Measurements from ENCODE around the gene HOXB8.

HOXB8 gene

GRCh38 chr17:48644910-48645557 is 29.9 kb upstream of the HOXB8 start:
- Histone ChIP-seq H3K9ac (no peak overlapping the region), H3K36me3 (no peaks in the 10 kb centered on the region), H3K9me3 (0 out of 2 replicates have a peak, but pooled peaks cover 9% of the 10 kb centered on the region), H3K27me3 (peaks cover 100% of the 10 kb centered on the region), H4K20me1 (peaks cover 78% of the 10 kb centered on the region), H3K27ac (no peak overlapping the region), H3K4me3 (no peak overlapping the region), H3K4me1 (peaks cover 13% of the 10 kb centered on the region), H3K4me2 (no peak overlapping the region)
- no peak for TF ChIP-seq Cebpa-rat (IDR thresholded peaks at IDR 0.05)

- no peak for TF ChIP-seq Cebpa-rat (IDR thresholded peaks at IDR 0.05)
- H3K27ac ChIP-seq, result no peak overlapping the region
Observed at GRCh38 chr17:48644159-48644558, 29.1 kb upstream of the HOXB8 start.

GRCh38 chr17:48643697-48644012 is 28.6 kb upstream of the HOXB8 start:
- H3K4me1 ChIP-seq, result peaks cover 13% of the 10 kb centered on the region
- H4K20me1 ChIP-seq, result peaks cover 92% of the 10 kb centered on the region
- TF ChIP-seq Cebpa-rat (IDR thresholded peaks at IDR 0.05), result no peak
- H3K27me3 ChIP-seq, result peaks cover 100% of the 10 kb centered on the region
- H3K9ac ChIP-seq, result no peak overlapping the region
- H3K36me3 ChIP-seq, result no peaks in the 10 kb centered on the region
- H3K4me3 ChIP-seq, result no peak overlapping the region
- H3K27ac ChIP-seq, result no peak overlapping the region
- H3K4me2 ChIP-seq, result no peak overlapping the region
- H3K9me3 ChIP-seq, result 0 out of 2 replicates have a peak, but pooled peaks cover 9% of the 10 kb centered on the region

More at GRCh38 chr17:48644159-48644558, 29.1 kb upstream of the HOXB8 start:
- 0 out of 2 replicates have a peak, but pooled peaks cover 9% of the 10 kb centered on the region for H3K9me3 ChIP-seq
- H3K4me1 ChIP-seq, result peaks cover 13% of the 10 kb centered on the region
- no peak overlapping the region for H3K9ac ChIP-seq
- H3K36me3 ChIP-seq, result no peaks in the 10 kb centered on the region
- peaks cover 100% of the 10 kb centered on the region for H3K27me3 ChIP-seq
- peaks cover 87% of the 10 kb centered on the region for H4K20me1 ChIP-seq
- H3K4me2 ChIP-seq, result no peak overlapping the region
- no peak overlapping the region for H3K4me3 ChIP-seq

GRCh38 chr17:48642843-48643696 is 28.0 kb upstream of the HOXB8 start:
- Histone ChIP-seq H3K4me1 (peaks cover 13% of the 10 kb centered on the region), H4K20me1 (peaks cover 94% of the 10 kb centered on the region), H3K4me2 (no peak overlapping the region), H3K27ac (no peak overlapping the region), H3K9me3 (0 out of 2 replicates have a peak, but pooled peaks cover 9% of the 10 kb centered on the region), H3K36me3 (no peaks in the 10 kb centered on the region), H3K4me3 (no peak overlapping the region), H3K27me3 (peaks cover 100% of the 10 kb centered on the region), H3K9ac (no peak overlapping the region)
- TF ChIP-seq Cebpa-rat (IDR thresholded peaks at IDR 0.05), result no peak

GRCh38 chr17:48642059-48642842 is 27.2 kb upstream of the HOXB8 start:
- no peak for TF ChIP-seq Cebpa-rat (IDR thresholded peaks at IDR 0.05)
- Histone ChIP-seq H3K36me3 (no peaks in the 10 kb centered on the region), H3K4me3 (no peak overlapping the region), H3K9ac (no peak overlapping the region), H3K27ac (no peak overlapping the region), H4K20me1 (peaks cover 94% of the 10 kb centered on the region), H3K9me3 (0 out of 2 replicates have a peak, but pooled peaks cover 9% of the 10 kb centered on the region), H3K4me1 (peaks cover 9% of the 10 kb centered on the region), H3K4me2 (no peak overlapping the region), H3K27me3 (peaks cover 100% of the 10 kb centered on the region)

- peaks cover 100% of the 10 kb centered on the region for H3K27me3 ChIP-seq
- peaks cover 97% of the 10 kb centered on the region for H4K20me1 ChIP-seq
- no peak for TF ChIP-seq Cebpa-rat (IDR thresholded peaks at IDR 0.05)
- no peak overlapping the region for H3K4me3 ChIP-seq
- H3K9me3 ChIP-seq, result 0 out of 2 replicates have a peak, but pooled peaks cover 9% of the 10 kb centered on the region
- peaks cover 6% of the 10 kb centered on the region for H3K4me1 ChIP-seq
- no peaks in the 10 kb centered on the region for H3K36me3 ChIP-seq
- H3K9ac ChIP-seq, result no peak overlapping the region
- no peak overlapping the region for H3K4me2 ChIP-seq
- no peak overlapping the region for H3K27ac ChIP-seq
Observed at GRCh38 chr17:48641541-48642058, 26.5 kb upstream of the HOXB8 start.

- H3K9ac ChIP-seq, result no peak overlapping the region
- no peak overlapping the region for H3K4me2 ChIP-seq
- H4K20me1 ChIP-seq, result peaks cover 97% of the 10 kb centered on the region
- H3K9me3 ChIP-seq, result 0 out of 2 replicates have a peak, but pooled peaks cover 9% of the 10 kb centered on the region
- no peak overlapping the region for H3K27ac ChIP-seq
- peaks cover 100% of the 10 kb centered on the region for H3K27me3 ChIP-seq
- H3K4me3 ChIP-seq, result no peak overlapping the region
- H3K4me1 ChIP-seq, result no peaks in the 10 kb centered on the region
- no peaks in the 10 kb centered on the region for H3K36me3 ChIP-seq
- no peak for TF ChIP-seq Cebpa-rat (IDR thresholded peaks at IDR 0.05)
Observed at GRCh38 chr17:48640858-48641180, 25.7 kb upstream of the HOXB8 start.

GRCh38 chr17:48639982-48640857 is 25.1 kb upstream of the HOXB8 start:
- Histone ChIP-seq H3K9me3 (0 out of 2 replicates have a peak, but pooled peaks cover 9% of the 10 kb centered on the region), H3K27me3 (peaks cover 100% of the 10 kb centered on the region), H3K4me3 (no peak overlapping the region), H3K4me2 (no peak overlapping the region), H3K4me1 (no peaks in the 10 kb centered on the region), H3K9ac (no peak overlapping the region), H3K27ac (no peak overlapping the region), H4K20me1 (peaks cover 97% of the 10 kb centered on the region), H3K36me3 (no peaks in the 10 kb centered on the region)
- no peak for TF ChIP-seq Cebpa-rat (IDR thresholded peaks at IDR 0.05)

- Histone ChIP-seq H3K9me3 (0 out of 2 replicates have a peak, but pooled peaks cover 9% of the 10 kb centered on the region), H3K4me2 (no peak overlapping the region), H3K27me3 (peaks cover 100% of the 10 kb centered on the region), H3K4me3 (no peak overlapping the region), H4K20me1 (peaks cover 97% of the 10 kb centered on the region), H3K9ac (no peak overlapping the region), H3K36me3 (no peaks in the 10 kb centered on the region), H3K27ac (no peak overlapping the region), H3K4me1 (no peaks in the 10 kb centered on the region)
- TF ChIP-seq Cebpa-rat (IDR thresholded peaks at IDR 0.05), result no peak
Observed at GRCh38 chr17:48639136-48639535, 24.0 kb upstream of the HOXB8 start.

All from BLaER1 (cell line).